Adrenal gland (tissue), 12 donors: Measurements from ENCODE around the gene RAB26. TPM values are rescaled to one million over a fixed set of nuclear protein-coding genes. Genes with fewer than 3 reads are reported as not detected.
"Not testable (repeated sequence)": the region's sequence is repeated elsewhere in the genome, so short reads cannot be mapped to it uniquely, and the experiment has no call there.

Experiments
- DNase-seq, 7 donors: peaks; one replicate each; pipeline ENCODE4 v3.0.0-alpha.2; 2019 to 2020
- H3K27ac ChIP-seq, 5 donors: fragments of 200-600 bp; sonication (generic) in 4 of 5; 1 replicate in 3 of 5; 2 replicates in 2 of 5; pipeline versions ENCODE4 v1.5.1 to v1.8.0; 2016 to 2020; ENCODE audit warnings: mild to moderate bottlenecking in 1 of 5
- H3K27me3 ChIP-seq: fragments of 200-600 bp; 2 replicates; pipeline ENCODE4 v1.8.0; 2021
- H3K36me3 ChIP-seq, 2 donors: fragments of 200-600 bp; replicated peaks in 1 of 2; 1 replicate in 1 of 2; 2 replicates in 1 of 2; pipeline versions ENCODE4 v1.5.1 to v1.8.0; 2018 to 2022
- H3K4me1 ChIP-seq, 2 donors: fragments of 200-600 bp; replicated peaks in 1 of 2; 1 replicate in 1 of 2; 2 replicates in 1 of 2; pipeline versions ENCODE4 v1.5.1 to v1.8.0; 2018 to 2021
- H3K4me3 ChIP-seq, 4 donors: fragments of 200-600 bp; sonication (generic) in 3 of 4; one replicate each; pipeline ENCODE4 v1.5.1; 2016 to 2018
- H3K9me3 ChIP-seq, 3 donors: fragments of 200-600 bp; sonication (generic) in 1 of 3; replicated peaks in 1 of 3; 1 replicate in 2 of 3; 2 replicates in 1 of 3; pipeline versions ENCODE4 v1.5.1 to v1.8.0; 2016 to 2021
- POLR2A ChIP-seq, 2 donors: fragments of 450-650 bp; IDR thresholded peaks; one replicate each; pipeline ENCODE4 v1.6.1; 2017; ENCODE audit warnings: antibody characterized with exemption in 2 of 2, mild to moderate bottlenecking in 2 of 2, moderate library complexity in 1 of 2
- WGBS, 4 donors: extraction: QIAGEN DNeasy Blood & Tissue Kit in 2 of 4; methylation state at CpG; one replicate each; pipeline versions ENCODE4 v1.1.5 to v1.1.7; 2013 to 2017; 5-methylcytosine and 5-hydroxymethylcytosine counted together
- intact Hi-C, 2 donors: fragments of 100-400 bp; cut with DNase I; formaldehyde crosslinking; loops; one replicate each; pipeline versions ENCODE4 v1.14.1 to v1.15.0; 2022 to 2023
- polyA plus RNA-seq, 3 donors: library from polyadenylated mRNA; stranded (reverse); fragments of 200-250 nt in 2 of 3; fragments of 350-450 nt in 1 of 3; fragmentation: Illumina TruSeq in 1 of 3; extraction: RNeasy Lipid Tissue Mini Kit (QIAGEN cat#74804) in 1 of 3; gene quantifications; one replicate each; pipeline ENCODE4 v1.2.3, GENCODE V29; 2013 to 2014
- total RNA-seq, 9 donors: library from RNA; depleted of rRNA in 4 of 9; stranded (reverse); fragments of >200 nt in 4 of 9; fragments of 120-200 nt in 1 of 9; fragmentation: NEBNext Ultra II Directional in 1 of 9; extraction: Animal tissue kit (Norgen Biotek cat#: 25700) in 1 of 9; gene quantifications; one replicate each; pipeline versions ENCODE4 v1.1.0 to v1.2.4, GENCODE V29; 2013 to 2023
- TF ChIP-seq, protein P1 (sequence below), 6 experiments: fragments of 450-650 bp in 4 of 6; fragments of 200-600 bp in 2 of 6; sonication (generic) in 1 of 6; IDR thresholded peaks; 1 replicate in 5 of 6; 2 replicates in 1 of 6; pipeline versions ENCODE4 v1.5.1 to v1.8.0; 2016 to 2021; ENCODE audit warnings: antibody characterized with exemption in 6 of 6, mild to moderate bottlenecking in 2 of 6, moderate library complexity in 1 of 6
- donor health status: healthy with polysubstance abuse.
- donor health status: Bipolar disorder and iron deficiency.
- donor health status: DM: yes; HTN: yes; CAD: no.
- donor health status: DM: no; HTN: no; CAD: no.
- donor health status: DM: no; HTN: no; CAD: no.
- donor health status: DM: yes; HTN: yes; CAD: no.

Gene RAB26
- total and polyA plus RNA-seq, 12 donors = 0.46 to 23.1 (median 1.8) TPM; not detected in 2

DNA sequence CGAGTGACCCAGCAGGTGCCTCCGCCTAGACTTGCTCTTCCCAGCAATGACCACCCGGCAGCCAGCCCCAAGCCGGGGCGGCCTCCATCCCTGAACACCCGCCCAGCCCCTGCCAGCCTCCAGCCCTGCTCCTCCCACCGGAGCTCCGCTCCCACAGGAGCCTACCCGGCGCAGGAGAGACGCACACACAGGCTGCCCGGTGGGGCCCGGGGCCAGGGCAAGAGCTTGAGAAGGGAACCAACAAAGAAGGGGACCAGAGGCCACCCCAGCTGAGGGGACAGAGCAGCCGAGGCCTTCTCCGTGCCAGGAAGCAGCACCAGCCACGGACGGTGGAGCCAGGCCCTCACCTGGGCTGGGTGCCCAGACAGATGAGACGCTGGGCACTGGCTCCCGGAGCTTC, 26.6 kb upstream of the RAB26 start:
- 58 to 82% (median 74%) methylated on average over 6 to 19 of the region's 19 CpGs for WGBS, 4 donors
- H3K4me3 ChIP-seq = no peak overlapping the region
- intact Hi-C loops = no loop called here
- no peaks in the 10 kb centered on the region for H3K9me3 ChIP-seq
- H3K36me3 ChIP-seq = no peaks in the 10 kb centered on the region
- H3K27ac ChIP-seq = peak overlapping the region in 2 of 5 donors; percentile 34 to 76
- peaks cover 0 to 22% of the 10 kb centered on the region in 2 donors for H3K4me1 ChIP-seq
- H3K27me3 ChIP-seq = no peaks in the 10 kb centered on the region
- no peak for DNase-seq
- TF ChIP-seq POLR2A (IDR thresholded peaks at IDR 0.05) = peak in 1 of 2 donors; percentile 37
- TF ChIP-seq, protein P1, sequence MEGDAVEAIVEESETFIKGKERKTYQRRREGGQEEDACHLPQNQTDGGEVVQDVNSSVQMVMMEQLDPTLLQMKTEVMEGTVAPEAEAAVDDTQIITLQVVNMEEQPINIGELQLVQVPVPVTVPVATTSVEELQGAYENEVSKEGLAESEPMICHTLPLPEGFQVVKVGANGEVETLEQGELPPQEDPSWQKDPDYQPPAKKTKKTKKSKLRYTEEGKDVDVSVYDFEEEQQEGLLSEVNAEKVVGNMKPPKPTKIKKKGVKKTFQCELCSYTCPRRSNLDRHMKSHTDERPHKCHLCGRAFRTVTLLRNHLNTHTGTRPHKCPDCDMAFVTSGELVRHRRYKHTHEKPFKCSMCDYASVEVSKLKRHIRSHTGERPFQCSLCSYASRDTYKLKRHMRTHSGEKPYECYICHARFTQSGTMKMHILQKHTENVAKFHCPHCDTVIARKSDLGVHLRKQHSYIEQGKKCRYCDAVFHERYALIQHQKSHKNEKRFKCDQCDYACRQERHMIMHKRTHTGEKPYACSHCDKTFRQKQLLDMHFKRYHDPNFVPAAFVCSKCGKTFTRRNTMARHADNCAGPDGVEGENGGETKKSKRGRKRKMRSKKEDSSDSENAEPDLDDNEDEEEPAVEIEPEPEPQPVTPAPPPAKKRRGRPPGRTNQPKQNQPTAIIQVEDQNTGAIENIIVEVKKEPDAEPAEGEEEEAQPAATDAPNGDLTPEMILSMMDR (IDR thresholded peaks at IDR 0.05) = no peak

DNA sequence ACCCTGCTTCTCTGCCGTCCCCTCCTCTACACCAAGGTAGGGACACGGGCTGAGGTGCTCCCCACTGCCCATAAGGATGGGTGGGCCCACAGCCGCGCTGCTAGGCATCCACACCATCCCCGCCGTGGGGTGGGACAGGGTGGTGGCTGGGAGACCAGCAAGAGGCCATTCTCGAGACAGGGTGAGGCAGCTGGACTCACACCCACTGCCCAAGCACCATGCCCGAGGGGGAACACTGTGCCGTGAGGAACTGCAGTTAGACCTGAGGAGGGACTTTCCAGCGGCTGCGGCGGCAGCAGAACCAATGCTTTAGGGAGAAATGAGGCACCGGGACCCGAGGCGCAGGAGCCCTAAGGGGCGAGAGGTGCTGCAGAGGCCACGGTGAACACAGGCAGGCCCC, 26.0 kb upstream of the RAB26 start:
- TF ChIP-seq POLR2A (IDR thresholded peaks at IDR 0.05) = no peak
- TF ChIP-seq, protein P1 (IDR thresholded peaks at IDR 0.05) = no peak
- H3K4me3 ChIP-seq = no peak overlapping the region
- peaks cover 0 to 27% of the 10 kb centered on the region in 2 donors for H3K4me1 ChIP-seq
- H3K9me3 ChIP-seq = no peaks in the 10 kb centered on the region
- H3K36me3 ChIP-seq = no peaks in the 10 kb centered on the region
- peak overlapping the region in 2 of 5 donors; percentile 34 to 76 for H3K27ac ChIP-seq
- no peak for DNase-seq
- intact Hi-C loops = no loop called here
- no peaks in the 10 kb centered on the region for H3K27me3 ChIP-seq
- WGBS, 4 donors = 85 to 93% (median 89%) methylated on average over 5 to 17 of the region's 17 CpGs

DNA sequence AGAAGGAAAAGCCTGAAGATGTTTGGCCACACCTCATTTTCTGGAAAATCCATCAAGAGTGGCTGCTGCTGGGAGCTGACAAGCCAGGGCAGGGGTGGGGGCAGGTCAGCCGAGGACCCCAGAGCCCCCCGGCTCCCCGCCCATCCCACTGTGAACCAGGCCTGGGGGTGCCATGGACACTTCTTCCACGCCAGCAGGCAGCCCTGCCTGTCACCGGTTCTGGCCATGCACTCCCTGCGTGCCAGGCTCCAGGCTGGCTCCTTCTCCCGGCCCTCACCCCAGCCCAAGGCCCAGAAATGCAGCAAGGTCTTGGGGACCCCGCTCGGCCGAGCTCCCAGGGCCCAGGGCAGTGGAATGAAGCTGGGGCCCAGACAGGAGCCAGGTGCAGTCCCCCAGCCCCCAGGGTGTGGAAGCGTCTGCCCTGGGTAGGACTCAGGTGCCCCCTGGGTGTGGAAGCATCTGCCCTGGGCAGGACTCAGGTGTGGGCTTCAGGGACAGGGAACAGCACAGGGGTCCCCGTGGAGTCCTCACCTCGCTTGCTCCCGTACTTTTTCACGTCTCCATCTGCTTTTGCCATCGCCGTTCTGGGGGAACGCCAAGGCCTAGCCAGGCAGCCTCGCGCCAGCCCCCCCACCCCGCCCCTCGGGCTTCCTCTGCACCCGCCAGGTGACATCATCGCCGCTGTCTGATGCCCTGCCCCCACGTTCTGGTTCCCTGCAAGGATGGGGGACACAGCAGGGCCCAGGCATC, 25.3 kb upstream of the RAB26 start:
- DNase-seq, H3K9me3 ChIP-seq, H3K36me3 ChIP-seq, H3K4me3 ChIP-seq, H3K27me3 ChIP-seq, intact Hi-C loops: not testable (repeated sequence)
- H3K4me1 ChIP-seq = peaks cover 0 to 27% of the 10 kb centered on the region in 2 donors
- peak overlapping the region in 2 of 5 donors; percentile 34 to 90 for H3K27ac ChIP-seq
- 67 to 84% (median 77%) methylated on average over 9 to 20 of the region's 26 CpGs; no CpG with 5 or more reads in 1 of the 4 donors for WGBS, 4 donors

DNA sequence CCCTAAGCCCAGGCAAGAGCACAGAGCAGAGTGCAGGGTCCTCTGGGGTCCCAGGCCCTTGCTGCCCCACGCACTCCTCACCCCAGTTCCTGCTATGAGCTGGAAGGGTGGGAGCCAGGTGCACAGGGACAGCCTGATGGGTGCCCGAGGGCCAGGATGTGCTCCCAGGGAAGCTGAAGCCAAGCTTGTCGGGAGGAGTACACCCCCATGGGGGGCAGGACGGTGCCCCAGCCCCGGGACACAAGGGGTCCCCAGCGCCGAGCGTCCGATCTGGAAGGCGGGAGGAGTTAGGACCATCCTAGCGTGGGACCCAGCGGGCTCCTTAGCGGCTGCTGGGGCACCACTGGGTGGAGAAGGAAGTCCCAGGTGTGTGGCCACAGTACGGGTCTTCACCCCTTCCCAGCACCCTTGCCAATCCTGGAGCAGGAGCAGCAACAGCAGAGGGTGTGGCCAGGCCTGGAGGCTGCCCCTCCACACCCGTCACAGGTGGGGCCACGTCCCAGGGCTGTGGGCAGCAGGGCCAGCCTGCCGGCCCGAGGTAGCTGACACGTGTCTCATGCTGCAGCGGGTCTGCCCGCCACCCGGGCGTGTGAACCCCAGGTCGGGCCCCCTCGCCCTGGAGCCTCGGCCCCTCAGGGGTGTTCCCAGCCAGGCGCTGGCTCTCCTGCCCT, 24.6 kb upstream of the RAB26 start:
- H3K9me3 ChIP-seq, H3K27me3 ChIP-seq, H3K36me3 ChIP-seq, intact Hi-C loops, DNase-seq, H3K4me3 ChIP-seq: not testable (repeated sequence)
- Histone ChIP-seq H3K4me1 (peaks cover 0 to 33% of the 10 kb centered on the region in 2 donors), H3K27ac (peak overlapping the region in 3 of 5 donors; percentile 38 to 92 (median 90))
- WGBS, 4 donors = 39 to 71% (median 64%) methylated on average over 2 to 24 of the region's 27 CpGs; no CpG with 5 or more reads in 1 of the 4 donors

DNA sequence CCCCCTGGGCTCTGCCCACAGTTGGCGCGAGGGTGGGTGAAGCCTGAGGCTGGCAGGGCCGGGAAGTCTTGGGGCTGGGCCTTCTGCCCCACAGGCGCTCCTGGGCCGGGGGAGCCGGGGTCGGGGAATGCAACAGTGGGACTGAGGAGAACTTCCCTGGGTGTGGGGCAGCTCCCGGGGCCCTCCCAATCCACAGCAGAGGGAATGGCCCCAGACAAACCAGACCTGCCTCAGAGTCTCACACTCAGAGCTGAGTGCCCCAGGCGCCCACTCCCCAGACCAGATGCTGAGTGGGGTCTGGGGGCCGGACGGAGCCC, 24.1 kb upstream of the RAB26 start:
- H3K36me3 ChIP-seq, DNase-seq, intact Hi-C loops, H3K27me3 ChIP-seq, H3K9me3 ChIP-seq: not testable (repeated sequence)
- Histone ChIP-seq H3K4me1 (peaks cover 0 to 33% of the 10 kb centered on the region in 2 donors), H3K27ac (peak overlapping the region in 4 of 5 donors; percentile 38 to 92 (median 70)), H3K4me3 (peak overlapping the region in 1 of 4 donors; percentile 30)
- WGBS, 4 donors = 50 to 62% (median 54%) methylated on average over 4 to 11 of the region's 11 CpGs; no CpG with 5 or more reads in 1 of the 4 donors

DNA sequence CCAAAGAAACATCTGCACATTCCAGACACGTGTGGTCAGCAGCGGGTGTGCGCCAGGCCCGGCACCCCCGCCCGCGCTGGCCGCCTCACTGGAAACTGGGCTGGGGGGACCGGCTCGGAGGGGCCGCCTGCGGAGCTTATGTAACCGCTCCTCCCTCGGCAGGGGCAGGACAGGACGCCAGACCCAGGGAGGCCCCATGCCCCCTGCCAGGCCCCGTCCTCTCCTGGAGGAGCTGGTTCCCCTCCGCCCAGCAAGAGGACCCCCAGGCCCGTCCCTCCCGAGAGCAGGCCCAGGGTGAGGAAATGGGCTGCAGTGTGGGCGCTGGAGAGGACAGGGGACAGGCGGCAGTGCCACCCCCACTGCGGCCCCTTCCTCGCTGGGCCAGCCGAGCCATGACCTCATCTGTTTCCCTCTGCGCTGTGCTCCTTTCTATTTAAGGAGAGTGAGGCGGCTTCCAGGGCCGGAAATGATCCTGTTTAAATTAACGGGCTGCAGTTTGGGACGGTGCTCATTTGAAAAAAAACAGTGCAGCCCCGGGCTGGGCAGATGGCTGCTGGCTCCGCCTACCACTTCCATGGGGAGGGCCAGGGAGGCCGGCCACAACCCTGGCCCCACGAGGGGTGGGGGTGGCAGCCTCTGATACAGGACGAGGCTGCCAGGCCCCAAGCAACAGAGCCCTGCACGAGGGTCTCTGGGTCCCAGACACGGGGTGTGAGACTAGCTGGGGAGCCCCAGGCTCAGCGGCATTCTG, 23.6 kb upstream of the RAB26 start:
- WGBS, 4 donors = 31 to 51% (median 41%) methylated on average over 5 to 37 of the region's 37 CpGs
- Histone ChIP-seq H3K4me1 (peaks cover 0 to 33% of the 10 kb centered on the region in 2 donors), H3K4me3 (peak overlapping the region in 1 of 4 donors; percentile 30), H3K27ac (peak overlapping the region in 4 of 5 donors; percentile 38 to 92 (median 70))
- peak in 3 of 7 donors; percentile 46 to 88 (median 48) for DNase-seq
- H3K27me3 ChIP-seq, intact Hi-C loops, H3K36me3 ChIP-seq, H3K9me3 ChIP-seq: not testable (repeated sequence)

DNA sequence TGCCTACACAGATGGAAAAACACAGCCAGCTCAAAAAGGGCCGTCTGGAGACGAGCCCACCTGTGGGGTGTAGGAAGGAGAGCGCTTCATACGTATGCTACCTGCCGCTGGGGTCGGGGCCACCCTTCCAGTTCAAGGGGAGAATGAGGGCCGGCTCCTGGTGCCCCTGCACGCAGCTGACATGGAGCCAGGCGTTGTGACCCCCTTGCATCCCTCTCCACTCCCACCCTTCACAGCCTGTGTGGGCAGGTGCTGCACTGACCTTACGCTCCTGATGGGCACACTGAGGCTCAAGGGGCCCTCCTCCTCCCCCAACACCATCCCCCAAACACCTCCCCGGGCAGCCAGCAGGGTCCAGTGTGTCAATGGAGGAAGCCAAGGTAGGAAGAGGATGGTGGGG, 22.8 kb upstream of the RAB26 start:
- H3K9me3 ChIP-seq, DNase-seq, H3K4me3 ChIP-seq, H3K27me3 ChIP-seq, intact Hi-C loops, H3K36me3 ChIP-seq: not testable (repeated sequence)
- H3K27ac ChIP-seq = peak overlapping the region in 4 of 5 donors; percentile 14 to 92 (median 54)
- 54 to 60% (median 57%) methylated on average over 9 to 11 of the region's 11 CpGs; no CpG with 5 or more reads in 1 of the 4 donors for WGBS, 4 donors
- H3K4me1 ChIP-seq = peaks cover 0 to 33% of the 10 kb centered on the region in 2 donors

DNA sequence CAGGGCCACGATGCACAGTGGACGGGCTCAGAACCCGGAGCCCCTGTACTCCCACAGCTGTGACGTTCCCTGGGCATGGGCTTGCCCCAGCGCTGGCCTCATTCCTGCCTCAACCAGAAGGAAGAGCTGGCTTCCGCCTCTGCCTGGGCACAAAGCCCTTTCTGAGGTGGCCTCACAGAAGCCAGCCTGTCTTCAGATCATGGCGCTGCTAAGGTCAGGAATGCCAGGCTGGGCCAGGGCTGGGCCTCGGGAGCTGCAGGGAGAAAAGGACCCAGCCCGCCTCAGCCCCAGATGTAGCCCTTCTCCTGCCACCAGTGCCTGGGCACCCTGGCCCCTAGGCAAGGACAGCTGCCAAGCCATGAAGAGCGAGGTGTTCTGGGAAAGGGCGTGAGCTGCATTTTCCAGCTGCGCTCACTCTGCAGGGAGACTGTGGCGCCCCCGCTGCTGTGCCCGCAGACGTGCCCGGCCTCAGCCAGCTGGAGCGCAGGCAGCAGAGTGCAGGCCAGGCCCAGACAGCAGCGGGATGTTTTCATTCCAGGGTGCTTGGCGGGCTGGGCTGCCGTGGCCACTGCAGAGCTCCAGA, 22.2 kb upstream of the RAB26 start:
- H3K36me3 ChIP-seq, H3K4me3 ChIP-seq, H3K27me3 ChIP-seq, intact Hi-C loops, H3K9me3 ChIP-seq: not testable (repeated sequence)
- WGBS, 4 donors = 46 to 61% (median 55%) methylated on average over 14 to 21 of the region's 21 CpGs
- H3K4me1 ChIP-seq = peaks cover 0 to 33% of the 10 kb centered on the region in 2 donors
- H3K27ac ChIP-seq = peak overlapping the region in 3 of 5 donors; percentile 4 to 92 (median 90)
- DNase-seq = peak in 4 of 7 donors; percentile 38 to 72 (median 52)
